ENCODE data around the gene LATS2.

Gene LATS2

GRCh38 chr13:21100211-21100610, 38.8 kb upstream of the LATS2 start:
- H3K9me3 ChIP-seq (ENCODE audit: insufficient read depth, low read length): no peaks in the 10 kb centered on the region
- no peak overlapping the region for H3K9ac ChIP-seq (ENCODE audit: insufficient read length, low read depth)
- no peak for DNase-seq (ENCODE audit: low read depth, low spot score)
- no peak overlapping the region for H3K4me3 ChIP-seq (ENCODE audit: insufficient read length, low read depth)
- no peaks in the 10 kb centered on the region for H3K27me3 ChIP-seq (ENCODE audit: insufficient read depth, insufficient read length)
- TF ChIP-seq YY1 (IDR thresholded peaks at IDR 0.05; ENCODE audit: insufficient read depth, insufficient read length) (no peak), ZNF274 (IDR thresholded peaks at IDR 0.05; ENCODE audit: low read depth, low read length) (no peak), SUZ12 (IDR thresholded peaks at IDR 0.05; ENCODE audit: extremely low read depth, insufficient read depth, insufficient read length) (no peak)
- H3K4me1 ChIP-seq (ENCODE audit: insufficient read depth, insufficient read length): no peaks in the 10 kb centered on the region
- no peaks in the 10 kb centered on the region for H3K36me3 ChIP-seq (ENCODE audit: insufficient read depth, insufficient read length, low read length)

- Histone ChIP-seq H3K9ac (ENCODE audit: insufficient read length, low read depth) (no peak overlapping the region), H3K36me3 (ENCODE audit: insufficient read depth, insufficient read length, low read length) (no peaks in the 10 kb centered on the region), H3K9me3 (ENCODE audit: insufficient read depth, low read length) (no peaks in the 10 kb centered on the region), H3K4me1 (ENCODE audit: insufficient read depth, insufficient read length) (no peaks in the 10 kb centered on the region), H3K27me3 (ENCODE audit: insufficient read depth, insufficient read length) (no peaks in the 10 kb centered on the region), H3K4me3 (ENCODE audit: insufficient read length, low read depth) (no peak overlapping the region)
- no peak for TF ChIP-seq YY1 (IDR thresholded peaks at IDR 0.05; ENCODE audit: insufficient read depth, insufficient read length)
- DNase-seq (ENCODE audit: low read depth, low spot score): no peak
Measured at GRCh38 chr13:21095311-21095710, 33.9 kb upstream of the LATS2 start.

- H3K36me3 ChIP-seq (ENCODE audit: insufficient read depth, insufficient read length, low read length): no peaks in the 10 kb centered on the region
- no peaks in the 10 kb centered on the region for H3K4me1 ChIP-seq (ENCODE audit: insufficient read depth, insufficient read length)
- no peaks in the 10 kb centered on the region for H3K9me3 ChIP-seq (ENCODE audit: insufficient read depth, low read length)
- H3K27me3 ChIP-seq (ENCODE audit: insufficient read depth, insufficient read length): no peaks in the 10 kb centered on the region
- H3K4me3 ChIP-seq (ENCODE audit: insufficient read length, low read depth): no peak overlapping the region
- DNase-seq (ENCODE audit: low read depth, low spot score): no peak
- no peak overlapping the region for H3K9ac ChIP-seq (ENCODE audit: insufficient read length, low read depth)
- TF ChIP-seq ZNF274 (IDR thresholded peaks at IDR 0.05; ENCODE audit: low read depth, low read length) (no peak), YY1 (IDR thresholded peaks at IDR 0.05; ENCODE audit: insufficient read depth, insufficient read length) (no peak), SUZ12 (IDR thresholded peaks at IDR 0.05; ENCODE audit: extremely low read depth, insufficient read depth, insufficient read length) (no peak)
Measured at GRCh38 chr13:21089830-21090229, 28.4 kb upstream of the LATS2 start.

GRCh38 chr13:21088534-21088933, 27.1 kb upstream of the LATS2 start:
- Histone ChIP-seq H3K9me3 (ENCODE audit: insufficient read depth, low read length) (no peaks in the 10 kb centered on the region), H3K36me3 (ENCODE audit: insufficient read depth, insufficient read length, low read length) (no peaks in the 10 kb centered on the region), H3K4me1 (ENCODE audit: insufficient read depth, insufficient read length) (no peaks in the 10 kb centered on the region), H3K4me3 (ENCODE audit: insufficient read length, low read depth) (no peak overlapping the region), H3K9ac (ENCODE audit: insufficient read length, low read depth) (no peak overlapping the region), H3K27me3 (ENCODE audit: insufficient read depth, insufficient read length) (no peaks in the 10 kb centered on the region)
- DNase-seq (ENCODE audit: low read depth, low spot score): no peak
- TF ChIP-seq ZNF274 (IDR thresholded peaks at IDR 0.05; ENCODE audit: low read depth, low read length) (no peak), SUZ12 (IDR thresholded peaks at IDR 0.05; ENCODE audit: extremely low read depth, insufficient read depth, insufficient read length) (no peak), YY1 (IDR thresholded peaks at IDR 0.05; ENCODE audit: insufficient read depth, insufficient read length) (no peak)

GRCh38 chr13:21086929-21087328, 25.5 kb upstream of the LATS2 start:
- H3K4me1 ChIP-seq (ENCODE audit: insufficient read depth, insufficient read length): no peaks in the 10 kb centered on the region
- TF ChIP-seq YY1 (IDR thresholded peaks at IDR 0.05; ENCODE audit: insufficient read depth, insufficient read length) (no peak), ZNF274 (IDR thresholded peaks at IDR 0.05; ENCODE audit: low read depth, low read length) (no peak), SUZ12 (IDR thresholded peaks at IDR 0.05; ENCODE audit: extremely low read depth, insufficient read depth, insufficient read length) (no peak)

GRCh38 chr13:21081926-21082325, 20.5 kb upstream of the LATS2 start:
- H3K36me3 ChIP-seq (ENCODE audit: insufficient read depth, insufficient read length, low read length): no peaks in the 10 kb centered on the region
- no peak overlapping the region for H3K4me3 ChIP-seq (ENCODE audit: insufficient read length, low read depth)
- TF ChIP-seq SUZ12 (IDR thresholded peaks at IDR 0.05; ENCODE audit: extremely low read depth, insufficient read depth, insufficient read length): no peak
- TF ChIP-seq YY1 (IDR thresholded peaks at IDR 0.05; ENCODE audit: insufficient read depth, insufficient read length): no peak
- no peak for TF ChIP-seq ZNF274 (IDR thresholded peaks at IDR 0.05; ENCODE audit: low read depth, low read length)
- no peak for DNase-seq (ENCODE audit: low read depth, low spot score)
- no peak overlapping the region for H3K9ac ChIP-seq (ENCODE audit: insufficient read length, low read depth)
- H3K9me3 ChIP-seq (ENCODE audit: insufficient read depth, low read length): no peaks in the 10 kb centered on the region
- H3K4me1 ChIP-seq (ENCODE audit: insufficient read depth, insufficient read length): peaks cover 3% of the 10 kb centered on the region
- no peaks in the 10 kb centered on the region for H3K27me3 ChIP-seq (ENCODE audit: insufficient read depth, insufficient read length)

More at GRCh38 chr13:21086929-21087328, 25.5 kb upstream of the LATS2 start:
- no peak overlapping the region for H3K4me3 ChIP-seq (ENCODE audit: insufficient read length, low read depth)
- DNase-seq (ENCODE audit: low read depth, low spot score): no peak
- no peaks in the 10 kb centered on the region for H3K9me3 ChIP-seq (ENCODE audit: insufficient read depth, low read length)
- H3K36me3 ChIP-seq (ENCODE audit: insufficient read depth, insufficient read length, low read length): no peaks in the 10 kb centered on the region
- no peaks in the 10 kb centered on the region for H3K27me3 ChIP-seq (ENCODE audit: insufficient read depth, insufficient read length)
- H3K9ac ChIP-seq (ENCODE audit: insufficient read length, low read depth): no peak overlapping the region

- no peaks in the 10 kb centered on the region for H3K9me3 ChIP-seq (ENCODE audit: insufficient read depth, low read length)
- no peak overlapping the region for H3K4me3 ChIP-seq (ENCODE audit: insufficient read length, low read depth)
- TF ChIP-seq SUZ12 (IDR thresholded peaks at IDR 0.05; ENCODE audit: extremely low read depth, insufficient read depth, insufficient read length) (no peak), ZNF274 (IDR thresholded peaks at IDR 0.05; ENCODE audit: low read depth, low read length) (no peak), YY1 (IDR thresholded peaks at IDR 0.05; ENCODE audit: insufficient read depth, insufficient read length) (no peak)
- H3K36me3 ChIP-seq (ENCODE audit: insufficient read depth, insufficient read length, low read length): no peaks in the 10 kb centered on the region
- no peak for DNase-seq (ENCODE audit: low read depth, low spot score)
- peaks cover 3% of the 10 kb centered on the region for H3K4me1 ChIP-seq (ENCODE audit: insufficient read depth, insufficient read length)
- no peak overlapping the region for H3K9ac ChIP-seq (ENCODE audit: insufficient read length, low read depth)
- no peaks in the 10 kb centered on the region for H3K27me3 ChIP-seq (ENCODE audit: insufficient read depth, insufficient read length)
Measured at GRCh38 chr13:21080593-21080891, 19.2 kb upstream of the LATS2 start.
